HG02970 (cell line): ENCODE results near the gene DENND2A.
"Not testable (repeated sequence)": the region's sequence is repeated elsewhere in the genome, so short reads cannot be mapped to it uniquely, and the experiment has no call there.

Experiments used
- ATAC-seq: cut with Tn5 transposase; IDR thresholded peaks from one replicate; pipeline ENCODE4 v1.9.1; 2021; ENCODE audit warnings: mild to moderate bottlenecking, moderate library complexity, moderate number of reproducible peaks; ENCODE audit not compliant: unreplicated experiment, low FRiP score

Gene DENND2A

DNA sequence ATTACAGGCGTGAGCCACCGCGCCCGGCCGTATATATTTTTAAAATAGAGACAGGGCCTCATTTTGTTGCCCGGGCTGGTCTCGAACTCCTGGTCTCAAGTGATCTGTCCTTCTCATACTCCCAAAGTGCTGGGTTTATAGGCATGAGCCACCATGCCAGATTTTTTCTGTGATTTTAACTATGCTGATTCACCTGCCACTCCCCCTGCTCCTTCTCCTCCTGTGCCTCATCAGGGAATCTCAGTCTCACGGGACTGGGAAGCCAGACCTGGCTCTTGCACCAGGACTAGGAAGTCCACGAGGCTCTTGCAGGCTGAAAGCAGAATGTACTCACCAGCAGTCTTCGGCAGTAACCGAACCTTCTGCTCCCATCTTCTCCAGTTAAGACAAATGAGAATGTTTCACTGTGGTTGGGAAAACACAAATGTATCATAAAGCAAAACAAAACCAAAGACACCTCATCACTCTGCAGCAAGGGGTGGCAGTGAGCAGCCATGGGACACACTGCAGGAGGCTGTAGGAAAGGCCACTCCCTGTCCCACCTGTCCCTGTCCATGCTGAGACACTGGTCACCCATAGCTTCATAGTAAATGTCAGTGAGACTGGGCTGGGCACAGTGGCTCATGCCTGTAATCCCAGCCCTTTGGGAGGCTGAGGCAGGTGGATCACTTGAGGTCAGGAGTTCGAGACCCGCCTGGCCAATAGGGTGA is 82.6 kb downstream of the DENND2A start:
- ATAC-seq = no peak

GRCh38 chr7:140557069-140557468 is 83.5 kb downstream of the DENND2A start:
- ATAC-seq = no peak

GRCh38 chr7:140553236-140553635 is 87.4 kb downstream of the DENND2A start:
- ATAC-seq = not testable (repeated sequence)

- ATAC-seq = no peak
Observed at GRCh38 chr7:140552240-140552679, 88.4 kb downstream of the DENND2A start.

DNA sequence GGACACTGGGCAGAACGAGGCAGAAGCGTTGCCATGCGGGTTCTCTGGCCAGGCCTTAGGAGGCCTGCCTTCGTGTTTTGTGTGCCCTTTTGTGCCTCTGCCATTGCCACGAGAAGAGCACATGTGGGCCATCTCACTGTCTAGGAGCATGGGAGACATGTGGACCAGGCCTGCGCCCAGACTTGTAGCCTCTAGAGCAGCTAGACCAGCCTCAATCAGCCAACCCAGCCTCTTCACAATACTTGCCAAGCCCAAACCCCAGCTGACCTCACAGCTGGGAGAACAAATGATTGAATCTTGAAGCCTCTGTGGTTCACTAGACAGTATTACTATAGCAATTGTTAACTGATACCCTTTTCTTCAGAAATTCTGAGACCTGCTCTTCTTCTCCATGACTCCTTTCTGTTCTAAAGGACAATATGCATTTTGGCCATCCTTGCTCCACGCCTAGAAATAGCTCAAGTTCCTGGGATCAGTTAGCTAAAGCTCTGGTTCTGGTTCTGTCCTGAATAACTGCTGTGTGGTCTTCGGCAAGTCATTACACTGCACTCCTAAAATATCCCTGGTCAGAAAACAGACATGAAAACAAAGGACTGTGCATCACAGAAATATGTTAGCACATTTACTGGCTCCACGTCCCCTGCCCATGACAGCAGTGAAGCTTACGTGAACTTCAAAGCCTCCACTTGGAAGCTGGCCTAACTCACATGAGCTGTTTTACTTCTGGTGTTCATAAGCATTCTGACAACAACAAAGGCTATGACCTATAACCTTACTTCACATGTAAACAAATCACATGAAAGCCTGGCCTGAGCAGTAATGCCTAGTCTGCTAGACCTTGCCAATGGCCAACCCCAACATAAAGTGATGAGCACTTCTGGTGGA is 89.0 kb downstream of the DENND2A start:
- no peak for ATAC-seq

- no peak for ATAC-seq
Observed at GRCh38 chr7:140546947-140547346, 93.7 kb downstream of the DENND2A start.

DNA sequence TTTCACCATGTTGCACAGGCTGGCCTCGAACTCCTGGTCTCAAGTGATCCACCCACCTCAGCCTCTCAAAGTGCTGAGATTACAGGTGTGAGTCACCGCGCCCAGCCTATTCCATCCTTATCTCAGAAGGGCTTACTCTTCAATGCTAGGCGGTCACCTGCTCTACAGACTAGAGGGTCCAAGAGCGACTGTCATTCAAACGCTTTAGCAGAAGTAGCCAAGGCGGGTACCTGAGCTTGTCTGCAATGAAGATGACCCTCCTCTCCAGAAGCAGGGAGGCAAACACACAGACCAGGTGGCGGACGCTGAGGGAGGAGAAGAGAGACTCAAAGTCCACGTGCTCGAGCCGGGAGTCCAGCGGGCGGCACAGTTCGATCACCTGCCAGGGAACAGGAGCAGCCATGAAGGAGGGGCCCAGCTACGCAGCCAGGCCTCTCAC is 96.2 kb downstream of the DENND2A start:
- no peak for ATAC-seq

DNA sequence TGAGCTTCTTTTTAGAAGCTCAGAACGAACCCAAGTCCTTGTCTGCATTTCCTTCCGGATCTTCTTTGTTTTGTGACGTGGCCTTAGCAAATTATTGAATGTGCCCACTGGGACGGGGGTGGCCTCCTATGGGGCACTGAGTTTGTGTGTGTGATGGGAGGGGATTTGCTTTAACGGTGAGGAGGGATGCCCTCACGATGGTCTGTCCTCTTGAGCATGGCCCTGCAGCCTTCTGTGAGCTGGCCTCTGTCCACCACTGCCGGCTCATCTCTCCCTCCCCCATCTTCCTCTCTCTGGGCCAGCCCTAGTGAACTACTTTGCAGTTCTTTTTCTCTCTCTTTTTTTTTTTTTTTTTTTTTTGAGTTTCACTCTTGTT is 98.4 kb downstream of the DENND2A start:
- no peak for ATAC-seq

- no peak for ATAC-seq
Observed at GRCh38 chr7:140541513-140542227, 98.9 kb downstream of the DENND2A start.

DNA sequence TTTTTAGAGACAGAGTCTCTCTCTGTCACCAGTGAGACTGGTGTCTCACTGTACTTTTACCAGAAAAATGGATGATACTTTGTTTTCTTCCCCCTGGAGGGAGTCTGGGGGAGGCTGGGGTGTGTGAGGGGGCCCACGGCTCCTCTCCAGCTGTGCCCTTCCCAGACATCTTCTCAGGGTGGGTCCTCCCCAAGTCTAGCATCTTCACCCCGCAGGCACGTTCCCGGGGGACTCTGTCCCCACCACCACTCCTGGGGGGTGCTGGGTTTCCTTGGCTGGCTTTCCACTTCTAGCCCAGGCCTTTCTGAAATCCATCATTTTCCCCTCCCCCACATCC is 99.5 kb downstream of the DENND2A start:
- ATAC-seq = no peak

- no peak for ATAC-seq
Observed at GRCh38 chr7:140540136-140540777, 100.4 kb downstream of the DENND2A start.

DNA sequence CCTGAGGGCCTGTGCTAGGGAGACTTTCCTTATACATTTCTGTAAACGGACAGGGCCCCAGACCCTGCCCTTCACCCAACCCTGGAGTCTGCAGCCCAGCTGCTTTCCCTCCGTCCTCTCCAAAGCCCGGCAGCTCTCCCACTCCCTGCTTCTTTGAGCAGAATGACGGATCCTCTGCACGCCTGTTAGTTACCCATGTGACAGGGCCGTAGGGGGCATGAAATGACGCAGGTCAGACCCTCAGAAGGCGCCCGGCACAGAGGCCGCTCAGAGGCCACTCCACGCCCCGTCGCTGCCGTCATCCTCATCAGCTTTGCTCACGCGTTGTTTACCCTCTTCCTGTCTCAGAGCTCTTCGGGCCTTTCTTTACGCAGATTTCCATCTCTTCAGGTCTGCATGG is 101.2 kb downstream of the DENND2A start:
- ATAC-seq = no peak

- no peak for ATAC-seq
Observed at GRCh38 chr7:140537750-140538482, 102.7 kb downstream of the DENND2A start.

DNA sequence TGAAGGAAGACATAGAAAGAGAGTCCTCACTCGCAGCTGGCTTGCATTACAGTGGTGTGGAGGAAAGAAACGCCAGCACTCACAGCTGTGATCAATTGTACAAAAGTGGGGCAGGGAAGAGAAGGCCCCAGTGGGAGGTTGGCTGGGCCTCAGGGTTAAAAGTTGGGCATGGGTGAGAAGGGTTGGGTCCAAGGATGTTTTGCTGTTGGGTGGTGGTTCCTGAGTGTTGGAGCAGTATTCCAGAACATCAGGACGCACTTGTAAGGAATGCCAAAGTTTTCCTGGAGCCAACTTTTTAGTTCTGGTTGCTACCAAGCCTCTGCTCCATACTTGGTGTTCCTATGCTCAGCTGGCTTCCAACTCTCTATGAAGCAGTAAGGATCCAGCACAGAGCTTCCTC is 105.9 kb downstream of the DENND2A start:
- ATAC-seq = no peak

- ATAC-seq = no peak
Observed at GRCh38 chr7:140533394-140533872, 107.2 kb downstream of the DENND2A start.

DNA sequence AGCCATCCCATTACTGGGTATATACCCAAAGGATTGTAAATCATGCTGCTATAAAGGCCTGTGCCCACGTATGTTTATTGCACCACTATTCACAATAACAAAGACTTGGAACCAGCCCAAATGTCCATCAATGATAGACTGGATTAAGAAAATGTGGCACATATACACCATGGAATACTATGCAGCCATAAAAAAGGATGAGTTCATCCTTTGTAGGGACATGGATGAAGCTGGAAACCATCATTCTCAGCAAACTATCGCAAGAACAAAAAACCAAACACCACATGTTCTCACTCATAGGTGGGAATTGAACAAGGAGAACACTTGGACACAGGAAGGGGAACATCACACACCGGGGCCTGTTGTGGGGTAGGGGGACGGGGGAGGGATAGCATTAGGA is 111.2 kb downstream of the DENND2A start:
- not testable (repeated sequence) for ATAC-seq

GRCh38 chr7:140526787-140527664 is 113.6 kb downstream of the DENND2A start:
- ATAC-seq = no peak

- ATAC-seq = no peak
Observed at GRCh38 chr7:140526214-140526613, 114.4 kb downstream of the DENND2A start.

DNA sequence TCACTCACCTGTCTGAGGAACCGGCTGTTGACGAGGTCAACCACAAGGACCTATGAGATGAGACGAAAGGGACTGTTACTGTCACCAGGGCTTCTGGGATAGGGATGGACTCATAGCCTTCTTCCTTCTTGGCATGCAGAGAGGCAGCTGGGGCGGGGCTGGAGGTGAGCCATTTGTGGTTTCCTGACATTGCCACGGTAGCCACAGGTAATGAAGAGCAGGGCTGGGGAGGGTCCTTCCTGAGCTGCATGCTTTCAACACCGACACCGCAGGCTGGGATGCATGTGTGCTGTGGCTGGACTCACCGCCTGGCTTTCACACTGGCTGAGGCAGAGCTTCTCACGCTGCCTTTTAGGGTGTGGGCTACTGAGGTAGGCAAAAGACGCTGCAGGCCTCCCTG is 114.9 kb downstream of the DENND2A start:
- ATAC-seq = no peak
